GM23248 (cell line): ENCODE data around the gene TXNRD2.

Source experiments
- EZH2 ChIP-seq: fragments of 200-600 bp; sonication (generic); IDR thresholded peaks from 2 replicates; pipeline ENCODE4 v1.6.1; 2018; ENCODE audit warnings: antibody characterized with exemption, mild to moderate bottlenecking; ENCODE audit not compliant: insufficient read depth, poor library complexity, severe bottlenecking
- EZH2phosphoT487 ChIP-seq: fragments of 200-600 bp; sonication (generic); IDR thresholded peaks from 2 replicates; pipeline ENCODE4 v1.6.1; 2018; ENCODE audit warnings: antibody characterized with exemption, moderate library complexity, mild to moderate bottlenecking, low read depth; ENCODE audit not compliant: insufficient read depth

DNA sequence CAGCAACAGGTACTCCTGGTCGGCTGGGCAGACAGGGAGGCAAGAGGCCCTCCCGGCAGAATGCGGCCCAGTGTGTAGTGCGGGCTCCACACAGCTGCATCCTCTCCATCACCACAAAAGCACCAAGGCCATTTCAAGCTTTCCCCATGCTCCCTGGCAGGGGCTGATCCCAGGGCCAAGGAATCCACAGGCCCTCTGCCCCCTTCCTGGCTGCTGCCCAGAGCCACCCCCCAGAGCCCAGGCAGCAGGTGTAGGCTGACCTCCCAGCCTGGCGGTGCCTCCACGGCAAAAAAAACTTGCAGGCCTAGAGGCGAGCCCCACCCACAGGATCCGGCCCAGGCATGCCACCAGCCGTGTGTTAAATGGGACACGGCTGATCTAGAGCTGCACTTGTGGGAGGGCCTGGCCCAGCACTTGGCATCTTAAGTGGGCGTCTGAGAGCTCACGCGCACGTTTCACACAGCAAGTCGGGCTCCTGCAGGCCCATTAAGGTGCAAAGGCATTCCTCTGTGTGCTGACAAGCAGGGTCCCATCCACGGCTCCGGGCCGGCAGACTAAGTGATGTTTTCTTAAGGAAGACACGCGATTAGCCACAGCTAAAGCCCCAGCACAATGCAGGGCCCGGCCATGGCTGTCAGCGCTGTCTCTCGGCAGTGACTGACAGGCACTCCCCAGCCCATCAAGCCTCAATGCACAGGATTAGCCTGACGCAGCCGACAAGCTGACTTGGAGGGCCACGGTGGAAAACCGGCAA is 67.1 kb downstream of the TXNRD2 start:
- no peak for TF ChIP-seq EZH2
- no peak for TF ChIP-seq EZH2phosphoT487
